Measurements from ENCODE around the gene GPR87.

The GPR87 gene

DNA sequence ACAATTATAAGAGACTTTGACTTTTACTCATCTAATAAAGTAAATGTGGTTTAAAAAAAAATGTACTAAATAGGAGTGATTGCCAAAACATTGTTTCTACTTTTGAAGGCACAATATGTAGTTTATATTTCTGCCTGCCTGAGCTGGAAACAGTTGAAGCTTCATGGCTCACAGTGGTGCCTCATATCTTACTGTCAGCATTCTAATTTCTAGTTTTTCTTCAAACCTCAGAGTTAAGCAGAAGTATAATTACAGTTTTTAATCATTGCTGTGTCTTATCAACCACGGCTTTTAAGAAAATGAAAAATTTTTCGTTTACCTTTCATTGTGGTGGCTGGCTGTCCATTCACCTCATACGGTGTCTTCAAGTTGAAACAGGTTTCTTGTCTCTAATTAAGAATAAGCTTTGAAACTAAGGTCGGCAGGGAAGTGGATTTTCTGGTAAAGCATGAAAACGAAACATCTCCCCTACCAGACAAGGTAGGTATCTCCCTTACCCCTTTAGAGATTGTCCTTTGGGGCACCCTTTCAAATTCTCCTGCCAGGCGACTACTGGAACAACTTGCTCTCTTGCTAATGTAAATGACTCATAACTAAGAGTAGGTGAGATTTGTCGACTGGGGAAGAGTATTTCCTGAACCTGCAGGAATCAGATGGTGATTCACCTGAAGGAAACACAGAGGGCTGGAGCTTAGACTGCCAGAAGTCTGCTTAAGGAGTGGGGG, at the start of gene GPR87:
Gene GPR87, minus strand, starts transcription at position 554 of the 725 bp plus-strand sequence. CDS start 16,720 bp downstream, outside the sequence.
- no peak for DNase-seq

- DNase-seq = no peak
Measured at GRCh38 chr3:151362751-151363174, 46.1 kb upstream of the GPR87 start.

- DNase-seq = no peak
Measured at GRCh38 chr3:151357463-151357850, 40.8 kb upstream of the GPR87 start.

GRCh38 chr3:151356794-151357462, 40.3 kb upstream of the GPR87 start:
- DNase-seq = no peak

GRCh38 chr3:151351648-151352047, 35.0 kb upstream of the GPR87 start:
- no peak for DNase-seq

- DNase-seq = no peak
Measured at GRCh38 chr3:151351219-151351618, 34.6 kb upstream of the GPR87 start.

GRCh38 chr3:151350656-151351055, 34.0 kb upstream of the GPR87 start:
- DNase-seq = no peak

GRCh38 chr3:151347432-151347831, 30.8 kb upstream of the GPR87 start:
- no peak for DNase-seq

DNA sequence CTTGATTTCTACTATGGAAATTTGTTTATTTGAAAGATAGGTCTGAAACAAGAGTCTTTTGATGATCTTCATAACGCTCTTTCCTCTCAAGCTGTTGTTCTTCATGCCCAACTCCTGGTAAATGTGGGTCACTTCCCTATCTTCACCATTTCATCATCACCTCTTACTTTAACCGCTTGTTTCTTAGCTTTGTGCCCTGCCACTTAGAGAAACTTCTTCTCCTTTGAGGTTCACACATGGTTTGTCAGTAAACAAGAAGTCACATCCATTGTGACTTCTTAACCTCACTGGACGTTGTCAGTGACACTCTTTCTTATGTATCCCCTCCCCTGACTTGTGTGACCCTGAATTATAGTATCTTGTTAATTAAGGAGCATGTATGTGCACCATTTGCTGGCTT, 29.7 kb upstream of the GPR87 start:
- DNase-seq = no peak

DNA sequence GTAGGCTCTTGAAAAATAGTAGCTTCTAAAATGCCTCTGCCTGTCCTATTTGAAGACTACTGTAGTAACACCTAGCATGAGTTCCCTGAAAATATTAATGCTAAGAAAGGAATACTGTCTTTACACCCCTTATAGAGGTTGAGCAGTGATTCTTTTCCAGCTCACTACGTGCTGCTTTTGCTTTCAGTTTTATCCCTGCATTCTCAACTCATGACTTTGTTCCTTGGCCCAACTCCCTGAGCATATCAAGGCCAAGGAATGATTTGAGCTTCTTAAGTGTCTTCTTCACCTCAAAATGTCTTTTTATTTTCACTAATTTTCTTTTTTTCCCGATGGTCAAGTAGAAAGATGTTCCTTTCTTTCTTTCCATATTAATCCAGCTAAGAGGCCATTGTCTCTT, 29.2 kb upstream of the GPR87 start:
- no peak for DNase-seq

GRCh38 chr3:151331696-151332095, 15.1 kb upstream of the GPR87 start:
- DNase-seq = no peak

- DNase-seq = no peak
Measured at GRCh38 chr3:151330899-151331298, 14.3 kb upstream of the GPR87 start.

DNA sequence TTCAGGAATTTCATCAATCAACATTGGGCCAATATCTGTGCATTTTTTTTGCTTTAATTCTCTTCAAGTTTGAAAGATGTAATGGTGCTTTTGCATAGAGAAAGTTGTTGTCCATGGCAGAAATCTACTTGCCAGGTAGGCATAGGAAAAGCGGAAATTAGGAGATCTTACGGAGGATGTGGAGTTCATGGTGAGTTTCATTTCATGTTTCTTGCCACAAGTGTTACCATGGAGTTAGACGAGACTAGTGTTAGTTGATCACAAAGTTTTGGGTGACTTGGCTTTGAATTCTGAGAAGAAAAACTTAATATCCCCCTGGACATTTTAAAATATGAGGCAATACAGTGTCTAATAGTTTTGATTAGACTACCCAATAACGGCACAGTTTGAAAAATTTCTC, 13.8 kb upstream of the GPR87 start:
- no peak for DNase-seq

DNA sequence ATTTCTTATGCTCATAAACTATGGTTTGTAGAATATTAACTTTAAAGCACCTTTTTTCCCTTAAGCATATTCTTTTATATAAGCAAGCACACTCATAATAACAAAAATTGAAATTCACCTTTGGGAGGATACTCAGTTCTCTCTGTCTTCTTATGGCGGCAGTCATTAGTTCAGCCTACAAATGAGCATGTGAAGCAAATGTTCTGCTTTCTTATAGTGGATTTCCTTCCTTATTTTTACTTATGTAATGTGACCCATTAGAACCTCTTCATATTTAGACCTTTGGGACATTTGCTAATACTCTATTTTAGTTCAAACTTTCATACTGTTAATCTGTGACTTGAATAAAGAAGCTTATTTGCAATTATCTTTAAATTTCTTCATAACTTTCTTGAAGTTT, 12.7 kb upstream of the GPR87 start, which contains the start of gene P2RY13:
Gene P2RY13, minus strand, starts transcription at position 187 of the 400 bp plus-strand sequence. Its CDS starts 21 bp downstream, at position 166.
- no peak for DNase-seq

- DNase-seq = no peak
Measured at GRCh38 chr3:151328298-151328995, 11.8 kb upstream of the GPR87 start.

DNA sequence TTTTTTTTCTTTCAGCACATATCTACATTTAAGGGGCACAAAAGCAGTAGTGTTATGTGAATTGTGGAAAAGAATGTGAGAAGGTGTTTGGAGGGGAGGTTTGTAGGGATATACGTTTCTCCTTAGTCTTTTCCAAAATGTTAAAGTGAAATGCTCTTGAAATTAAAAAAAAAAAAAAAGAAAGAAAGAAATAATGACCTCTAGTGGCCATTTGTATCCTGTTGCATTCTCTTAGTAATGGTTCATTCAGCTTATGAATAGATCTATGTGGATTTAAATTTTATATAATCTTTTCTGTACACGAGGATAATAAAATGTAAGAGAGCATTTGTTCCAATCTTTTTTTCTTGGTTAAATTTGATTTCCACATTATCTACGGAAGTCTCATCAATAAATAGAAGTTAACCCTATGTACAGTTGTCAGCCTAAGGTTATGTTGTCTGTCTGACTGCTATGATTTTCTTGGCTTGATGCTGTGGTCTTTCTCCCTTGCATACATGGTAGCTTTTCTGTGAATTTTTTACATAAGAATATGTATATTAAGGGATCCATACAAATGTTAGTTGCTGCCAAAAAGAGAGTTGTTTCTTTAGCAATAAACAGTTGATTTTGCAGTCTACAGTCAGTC, 11.1 kb upstream of the GPR87 start:
- peak; percentile 1 for DNase-seq

- no peak for DNase-seq
Measured at GRCh38 chr3:151322511-151322910, 5.9 kb upstream of the GPR87 start.

- DNase-seq = no peak
Measured at GRCh38 chr3:151321526-151321925, 4.9 kb upstream of the GPR87 start.

DNA sequence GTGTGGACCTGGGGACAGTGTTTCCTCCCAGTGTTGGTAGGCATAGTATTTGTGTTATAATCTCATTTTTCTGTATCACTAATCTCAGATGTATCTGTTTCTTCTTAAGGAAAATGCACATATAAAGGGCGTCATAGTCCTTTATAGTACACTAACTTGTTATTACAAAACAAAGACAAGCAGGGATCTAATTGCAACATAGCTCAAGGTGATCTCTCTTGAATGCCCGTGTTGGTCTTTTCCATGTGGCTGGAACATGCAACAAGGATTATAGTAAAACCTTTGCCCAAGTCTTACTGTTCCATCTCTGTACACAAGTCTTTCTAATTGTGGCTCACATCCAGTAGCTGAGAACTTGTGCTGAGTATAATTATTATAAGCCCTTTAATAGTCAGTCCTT, 3.5 kb upstream of the GPR87 start:
- no peak for DNase-seq

DNA sequence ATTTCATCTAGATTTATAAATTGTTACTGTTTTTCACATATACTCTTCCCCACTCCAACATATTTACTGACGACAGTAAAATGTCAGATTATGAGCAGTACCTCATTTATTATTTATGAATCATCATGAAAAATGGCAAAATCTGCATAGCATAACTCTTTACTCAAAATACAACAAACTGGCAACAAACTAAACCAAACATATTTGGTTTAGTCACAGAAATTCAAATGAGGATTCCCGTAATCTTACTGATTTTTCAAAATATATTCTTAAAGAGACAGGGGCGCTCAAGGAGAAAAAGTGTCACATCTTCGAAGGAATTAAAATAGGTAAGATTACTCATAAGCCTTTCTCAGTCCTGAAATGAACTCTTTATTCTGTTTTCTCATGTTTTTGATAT, 3.0 kb upstream of the GPR87 start:
- no peak for DNase-seq

DNA sequence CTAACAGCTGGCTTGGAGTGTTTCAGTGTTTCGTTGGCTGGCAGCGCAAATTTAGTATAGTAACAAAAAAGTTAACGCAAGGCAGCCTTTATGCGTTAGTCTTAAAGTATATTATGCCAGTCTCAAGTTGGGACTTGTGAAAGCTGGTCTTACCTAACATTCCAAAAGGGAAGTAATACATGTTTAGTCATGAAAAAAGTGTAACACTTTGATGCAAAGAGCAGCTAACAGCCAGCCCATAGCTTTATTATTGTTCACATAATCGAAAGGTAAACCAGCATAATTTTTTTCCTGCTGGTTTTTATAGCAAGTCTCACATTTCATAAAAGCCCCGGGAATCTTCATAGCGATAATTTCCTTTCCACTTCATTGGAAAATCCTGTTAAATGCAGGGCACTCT, 2.4 kb upstream of the GPR87 start:
- no peak for DNase-seq

- no peak for DNase-seq
Measured at GRCh38 chr3:151318313-151318712, 1.7 kb upstream of the GPR87 start.

GRCh38 chr3:151315846-151316245, 774 bp downstream of the GPR87 start:
- no peak for DNase-seq

All from SHP77 treated with DMSO at 0.1 percent for 48 hours (cell line).